ENCODE data around the gene TMEM94. TPM values are rescaled to one million over a fixed set of nuclear protein-coding genes. Genes with fewer than 3 reads are reported as not detected.
A peak's percentile ranks its signal among the peaks of the same experiment; 100 is the strongest.

TMEM94 gene
- total and polyA plus RNA-seq, 2 of the 13 experiments (the other 11 are each of a cell fraction or from before 2014, with no cell fraction given) = 32.6 to 134 TPM

GRCh38 chr17:75535871-75536270, 79.4 kb downstream of the TMEM94 start (continued):
- TF ChIP-seq ZBTB33 (CRISPR knock-in tag; IDR thresholded peaks at IDR 0.05) = peak; percentile 75; the same call in 1 of the 2 replicates

GRCh38 chr17:75536366-75536765, 79.9 kb downstream of the TMEM94 start:
- in situ Hi-C loops (cut with HindIII; ENCODE audit: extremely low pct_ligation_motif_present, low pct_unique_long_range_greater_than_20kb) (no loop called here), intact Hi-C loops (cut with micrococcal nuclease; ENCODE audit: unreplicated experiment) (no loop called here)
- Histone ChIP-seq H3K9ac (ENCODE audit: insufficient read depth, low read depth, low read length) (no peak overlapping the region), H3K36me3 (replicated peaks in 1 of 2; ENCODE audit: control insufficient read depth in 1 of 2, insufficient read depth in 2 of 2, low read length in 2 of 2) (peaks cover 5 to 16% of the 10 kb centered on the region in 2 experiments; a peak in 4 of 5 replicates), H3K27ac (ENCODE audit: extremely low read length, insufficient read depth, low read length) (no peak overlapping the region), H3K79me2 (ENCODE audit: insufficient read depth, low read length) (peaks cover 16% of the 10 kb centered on the region), H4K20me1 (ENCODE audit: insufficient read depth, low read length) (no peaks in the 10 kb centered on the region), H3K27me3 (ENCODE audit: control insufficient read depth in 1 of 2, insufficient read depth in 2 of 2, low read length in 2 of 2) (no peaks in the 10 kb centered on the region), H3K4me1 (ENCODE audit: insufficient read depth, low read length) (peaks cover 49% of the 10 kb centered on the region), H3K9me3 (ENCODE audit: low read length) (no peaks in the 10 kb centered on the region), H3K4me2 (ENCODE audit: low read depth, low read length) (no peak overlapping the region), H2AFZ (ENCODE audit: low read length) (no peak overlapping the region), H3K4me3 (replicated peaks in 1 of 3; ENCODE audit: insufficient read depth in 1 of 3, low read depth in 2 of 3, low read length in 3 of 3) (no peak overlapping the region)
- TF ChIP-seq ZNF687 (CRISPR knock-in tag; IDR thresholded peaks at IDR 0.05) = peak; percentile 22; the same call in 1 of the 2 replicates
- TF ChIP-seq GMEB2 (CRISPR knock-in tag; IDR thresholded peaks at IDR 0.05; ENCODE audit: low read depth) = no peak
- TF ChIP-seq ZFAT (CRISPR knock-in tag; conservative IDR thresholded peaks at IDR 0.05) = no peak
- TF ChIP-seq ZNF431 (CRISPR knock-in tag; IDR thresholded peaks at IDR 0.05; ENCODE audit: borderline replicate concordance, low read depth) = no peak
- no peak for TF ChIP-seq KLF11 (CRISPR knock-in tag; IDR thresholded peaks at IDR 0.05)
- no peak for TF ChIP-seq ZNF274 (CRISPR knock-in tag; IDR thresholded peaks at IDR 0.05)
- no peak for TF ChIP-seq PHF5A (CRISPR knock-in tag; IDR thresholded peaks at IDR 0.05; ENCODE audit: low read depth, unreplicated experiment)
- no TSS peak for BruUV-seq (replicated peaks)
- POLR2A ChIA-PET = interaction anchor here (1.0 kb wide), 1 partner anchor 10 kb away, joined by 3 read pairs; no protein-coding TSS in a partner anchor
- DNase-seq (ENCODE audit: low spot score) (no peak), ATAC-seq (no peak), FAIRE-seq (no peak)
- 83% methylated on average over 10 of the region's 10 CpGs for WGBS (ENCODE audit: low lambda C conversion rate)
- CTCF ChIA-PET (ENCODE audit: low intra/inter-chr PET ratio, low total read pairs) = no interaction called here

Data from HepG2 (cell line).